ENCODE results near the gene PAM.

Gene PAM

DNA sequence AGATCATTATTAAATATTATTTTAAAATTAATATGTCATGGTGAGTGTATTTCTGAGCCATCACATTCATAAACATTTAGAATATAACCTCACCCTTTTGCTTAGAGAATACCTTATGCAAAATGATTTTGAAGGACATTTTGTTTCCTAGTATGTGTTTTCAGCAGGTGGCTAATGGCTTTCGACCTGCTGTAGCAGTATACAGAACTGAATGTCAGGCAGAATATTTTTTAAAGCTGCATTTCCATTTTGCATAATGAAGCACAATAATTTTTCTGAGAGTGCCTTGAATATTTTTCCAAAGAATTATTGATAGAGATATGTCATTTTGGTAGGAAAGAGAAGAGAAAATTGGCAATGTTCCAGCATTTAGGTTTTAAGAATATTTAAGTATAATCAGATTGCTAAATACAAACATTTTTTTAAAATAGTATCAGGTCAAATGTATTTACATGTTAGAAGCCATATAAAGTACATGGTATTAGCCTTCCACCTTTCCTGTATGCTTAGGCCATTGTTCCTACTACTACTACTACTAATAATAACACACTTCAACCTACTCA, 42.3 kb downstream of the PAM start:
- no peaks in the 10 kb centered on the region for H3K9me3 ChIP-seq
- in situ Hi-C loops (cut with MboI; ENCODE audit: low sequenced_read_pairs): no loop called here

DNA sequence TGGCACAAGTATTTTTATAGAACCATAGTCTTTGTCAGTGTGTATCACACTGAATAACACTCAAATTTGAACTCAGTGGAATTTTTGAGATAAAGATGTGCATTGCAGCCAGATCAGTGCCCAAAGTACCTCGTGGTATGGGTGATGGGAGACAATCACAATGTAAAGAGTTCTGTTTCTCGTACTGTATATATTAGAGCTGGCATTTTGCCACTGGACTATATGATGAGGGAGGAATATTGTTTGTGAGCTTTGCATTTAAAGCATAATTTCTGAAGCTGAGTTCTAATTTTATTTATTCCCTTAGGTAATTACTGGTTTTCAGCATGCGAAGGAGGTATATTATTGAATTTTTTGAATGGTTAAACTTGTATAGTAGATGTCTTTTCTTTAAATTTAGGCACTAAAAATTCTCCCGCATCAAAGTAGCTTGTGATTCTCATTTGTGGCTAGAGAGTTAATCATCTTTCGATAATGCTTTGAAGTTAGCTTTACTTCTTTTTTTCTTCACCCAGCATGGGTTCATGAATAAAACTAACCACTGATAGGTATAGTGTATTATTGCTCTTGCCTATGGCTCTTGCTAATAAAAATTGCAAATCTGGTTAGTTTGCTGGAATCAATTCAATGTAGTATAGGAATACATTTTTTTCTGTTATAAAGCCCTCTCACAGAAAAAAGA, 43.1 kb downstream of the PAM start:
- Histone ChIP-seq H3K36me3 (replicated peaks) (no peaks in the 10 kb centered on the region), H3K4me1 (peaks cover 18% of the 10 kb centered on the region), H3K4me3 (no peak overlapping the region), H3K27me3 (ENCODE audit: low read depth) (no peaks in the 10 kb centered on the region), H3K9me3 (no peaks in the 10 kb centered on the region)
- in situ Hi-C loops (cut with MboI; ENCODE audit: low sequenced_read_pairs): no loop called here
- no peak for DNase-seq (ENCODE audit: low spot score in 2 of 2)

More for the DNA sequence above, 42.3 kb downstream of the PAM start:
- no peak for DNase-seq (ENCODE audit: low spot score in 2 of 2)
- no peak overlapping the region for H3K4me3 ChIP-seq
- H3K4me1 ChIP-seq: peaks cover 18% of the 10 kb centered on the region
- no peaks in the 10 kb centered on the region for H3K27me3 ChIP-seq (ENCODE audit: low read depth)
- no peaks in the 10 kb centered on the region for H3K36me3 ChIP-seq (replicated peaks)

DNA sequence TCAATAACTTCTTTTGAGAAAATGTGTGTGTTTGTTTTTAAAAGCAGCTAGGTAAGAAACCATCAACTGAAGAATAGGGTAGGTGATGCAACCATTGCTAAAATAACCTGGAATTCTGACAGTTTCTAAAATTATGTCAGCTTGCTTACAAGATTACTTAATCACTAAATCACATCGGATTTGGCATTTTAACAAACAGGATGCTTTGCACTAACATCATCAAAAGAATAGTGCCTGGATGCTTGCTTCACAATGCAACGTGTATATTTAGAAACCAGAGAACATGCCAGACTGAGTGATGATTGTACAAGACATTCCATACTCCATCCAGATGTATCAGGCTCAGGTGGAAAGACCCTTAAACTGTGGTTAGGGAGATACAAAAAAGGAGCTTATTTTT, 43.9 kb downstream of the PAM start:
- Histone ChIP-seq H3K9me3 (no peaks in the 10 kb centered on the region), H3K4me1 (peaks cover 18% of the 10 kb centered on the region), H3K4me3 (no peak overlapping the region), H3K36me3 (replicated peaks) (no peaks in the 10 kb centered on the region), H3K27me3 (ENCODE audit: low read depth) (no peaks in the 10 kb centered on the region)
- DNase-seq (ENCODE audit: low spot score in 2 of 2): no peak
- in situ Hi-C loops (cut with MboI; ENCODE audit: low sequenced_read_pairs): no loop called here

DNA sequence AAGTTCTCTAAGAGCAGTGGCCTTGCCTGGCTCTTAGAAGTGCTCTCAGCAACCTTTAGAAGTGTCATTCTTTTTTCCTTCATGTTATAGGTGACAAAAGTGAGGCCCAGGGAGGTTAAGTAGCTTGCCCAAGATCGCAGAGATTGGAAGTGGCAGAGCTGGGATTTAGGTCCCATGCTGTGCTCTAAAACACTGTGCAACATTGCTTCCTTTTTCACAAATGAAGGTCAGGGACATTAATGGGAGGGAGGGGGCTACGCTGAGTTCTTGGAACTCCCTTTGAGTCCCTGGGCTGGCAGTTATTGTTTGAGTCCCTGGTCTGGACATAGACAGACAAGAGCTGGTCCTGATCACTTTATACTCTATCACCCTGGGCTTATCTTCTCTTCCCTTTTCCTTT, 45.3 kb downstream of the PAM start:
- in situ Hi-C loops (cut with MboI; ENCODE audit: low sequenced_read_pairs): no loop called here
- no peaks in the 10 kb centered on the region for H3K36me3 ChIP-seq (replicated peaks)
- no peak overlapping the region for H3K4me3 ChIP-seq
- no peak for DNase-seq (ENCODE audit: low spot score in 2 of 2)
- no peaks in the 10 kb centered on the region for H3K27me3 ChIP-seq (ENCODE audit: low read depth)
- H3K4me1 ChIP-seq: peaks cover 12% of the 10 kb centered on the region
- H3K9me3 ChIP-seq: no peaks in the 10 kb centered on the region

DNA sequence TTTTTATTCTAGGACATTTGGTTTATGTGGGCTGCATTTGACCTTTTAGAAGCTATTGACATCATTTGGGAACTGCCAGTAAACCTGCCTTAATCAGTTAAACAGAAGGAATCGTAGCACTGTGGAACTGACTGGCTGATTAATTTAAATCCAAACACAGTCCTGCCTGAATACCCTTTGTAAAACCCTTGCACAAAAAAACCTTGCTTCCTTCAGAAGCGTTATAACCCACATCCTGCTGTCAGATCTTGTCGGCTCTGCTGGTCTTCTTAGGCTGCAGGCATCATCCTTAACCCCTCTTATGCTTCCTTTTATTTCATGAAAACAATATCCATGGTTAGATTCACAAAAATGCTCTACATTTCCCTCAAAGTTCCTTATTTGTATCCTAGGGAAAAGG, 46.3 kb downstream of the PAM start:
- Histone ChIP-seq H3K9me3 (no peaks in the 10 kb centered on the region), H3K4me1 (peaks cover 9% of the 10 kb centered on the region), H3K4me3 (no peak overlapping the region), H3K36me3 (replicated peaks) (no peaks in the 10 kb centered on the region), H3K27me3 (ENCODE audit: low read depth) (no peaks in the 10 kb centered on the region)
- in situ Hi-C loops (cut with MboI; ENCODE audit: low sequenced_read_pairs): no loop called here
- DNase-seq (ENCODE audit: low spot score in 2 of 2): no peak

DNA sequence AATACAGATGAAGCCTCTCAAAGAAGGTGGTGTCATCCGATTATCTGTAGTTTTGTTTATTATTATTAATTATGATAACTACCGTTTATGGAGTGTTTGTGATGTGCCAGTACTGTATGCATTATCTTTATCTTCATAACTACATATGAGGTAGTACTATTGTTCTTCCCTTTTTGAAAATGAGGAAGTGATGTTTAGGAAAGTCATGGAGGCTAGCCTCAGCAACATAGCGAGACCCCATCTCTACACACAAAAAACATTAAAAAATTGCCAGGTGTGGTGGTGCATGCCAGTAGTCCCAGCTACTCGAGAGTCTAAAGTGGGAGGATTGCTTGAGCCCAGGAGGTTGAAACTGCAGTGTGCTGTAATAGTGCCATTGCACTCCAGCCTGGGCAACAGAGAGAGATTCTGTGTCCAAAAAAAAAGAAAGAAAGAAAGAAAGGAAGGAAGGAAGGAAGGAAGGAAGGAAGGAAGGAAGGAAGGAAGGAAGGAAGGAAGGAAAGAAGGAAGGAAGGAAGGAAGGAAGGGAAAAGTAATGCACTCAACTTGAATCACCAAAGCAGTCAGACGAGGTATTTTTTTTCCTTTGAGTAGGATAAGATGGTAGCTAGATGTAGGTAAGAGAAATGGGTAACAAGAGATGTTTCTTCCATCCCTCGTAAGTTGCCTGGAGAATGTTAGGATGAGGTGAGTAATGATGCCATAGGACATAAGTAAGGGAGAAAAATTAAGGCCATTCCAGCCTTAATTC, 47.8 kb downstream of the PAM start:
- in situ Hi-C loops (cut with MboI; ENCODE audit: low sequenced_read_pairs): no loop called here

DNA sequence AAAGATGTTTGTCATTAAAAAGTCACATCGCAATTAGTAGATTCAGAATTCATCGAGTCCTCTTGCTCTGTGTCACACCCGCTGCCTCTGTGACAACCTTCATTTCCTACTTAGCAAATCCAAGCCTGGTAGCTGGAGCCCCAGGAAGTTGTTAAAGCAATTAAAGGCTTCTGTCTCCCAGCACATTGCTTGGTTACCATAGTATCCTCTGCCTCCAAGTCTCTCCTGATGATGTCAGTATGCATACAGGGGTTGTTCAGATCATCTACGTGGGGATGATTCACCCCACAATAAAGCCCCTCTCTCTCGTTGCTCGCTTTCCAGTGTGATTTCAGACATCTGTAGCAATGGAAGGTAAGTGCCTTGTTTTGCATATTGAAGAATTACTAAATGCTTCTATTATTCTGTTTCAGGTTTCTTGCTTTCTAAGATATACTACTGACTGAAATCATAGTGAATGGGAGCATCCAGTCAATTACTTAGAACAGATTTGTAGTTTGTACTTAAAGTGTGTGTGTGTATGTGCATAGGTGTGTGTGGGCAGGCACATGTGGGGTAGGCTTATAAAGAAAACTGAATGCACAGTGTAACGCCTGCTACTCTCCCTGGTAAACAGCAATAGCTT, 52.9 kb downstream of the PAM start:
- no peak overlapping the region for H3K4me3 ChIP-seq
- in situ Hi-C loops (cut with MboI; ENCODE audit: low sequenced_read_pairs): no loop called here
- no peaks in the 10 kb centered on the region for H3K36me3 ChIP-seq (replicated peaks)
- H3K4me1 ChIP-seq: no peaks in the 10 kb centered on the region
- H3K27me3 ChIP-seq (ENCODE audit: low read depth): no peaks in the 10 kb centered on the region
- H3K9me3 ChIP-seq: no peaks in the 10 kb centered on the region
- DNase-seq (ENCODE audit: low spot score in 2 of 2): no peak

More for the DNA sequence above, 47.8 kb downstream of the PAM start:
- Histone ChIP-seq H3K4me3 (no peak overlapping the region), H3K27me3 (ENCODE audit: low read depth) (no peaks in the 10 kb centered on the region), H3K36me3 (replicated peaks) (no peaks in the 10 kb centered on the region), H3K9me3 (no peaks in the 10 kb centered on the region), H3K4me1 (no peaks in the 10 kb centered on the region)
- DNase-seq (ENCODE audit: low spot score in 2 of 2): no peak

DNA sequence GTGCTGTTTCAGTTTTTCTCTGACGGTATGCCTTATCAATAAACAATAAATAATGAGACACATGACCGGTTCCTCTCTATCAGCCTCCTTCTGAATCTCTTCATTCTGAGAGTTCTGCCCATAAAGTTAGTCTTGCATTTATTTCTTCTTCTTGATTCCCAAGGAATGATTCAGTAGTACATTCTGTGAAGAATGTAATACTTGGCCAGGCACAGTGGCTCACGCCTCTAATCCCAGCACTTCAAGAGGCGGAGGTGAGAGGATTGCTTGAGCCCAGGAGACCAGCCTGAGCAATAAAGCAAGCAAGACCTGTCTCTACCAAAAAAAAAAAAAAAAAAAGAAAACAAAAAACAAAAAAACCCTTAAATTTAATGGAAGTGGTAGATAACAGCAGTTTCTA, 53.9 kb downstream of the PAM start:
- in situ Hi-C loops (cut with MboI; ENCODE audit: low sequenced_read_pairs): no loop called here
- H3K4me1 ChIP-seq: no peaks in the 10 kb centered on the region
- no peak for DNase-seq (ENCODE audit: low spot score in 2 of 2)
- no peaks in the 10 kb centered on the region for H3K9me3 ChIP-seq
- H3K27me3 ChIP-seq (ENCODE audit: low read depth): no peaks in the 10 kb centered on the region
- no peaks in the 10 kb centered on the region for H3K36me3 ChIP-seq (replicated peaks)
- H3K4me3 ChIP-seq: no peak overlapping the region

DNA sequence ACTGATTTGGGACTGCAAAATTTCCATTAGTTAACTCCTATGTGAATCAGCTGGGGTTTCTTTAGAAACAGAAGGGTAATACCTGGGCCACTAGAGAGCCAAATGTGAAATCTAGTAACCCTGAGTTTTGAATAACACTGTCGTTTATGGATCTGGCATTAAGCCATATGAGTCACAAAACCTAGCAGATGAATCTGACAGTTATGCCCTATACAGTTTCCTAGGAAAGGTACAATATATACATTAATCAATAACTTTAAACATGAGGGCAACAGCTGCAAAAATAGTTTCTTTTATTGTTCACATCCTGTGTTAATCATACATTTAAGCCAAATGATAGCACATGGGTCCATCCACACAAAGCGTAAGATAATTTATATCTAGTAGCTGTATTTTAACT, 56.9 kb downstream of the PAM start:
- H3K9me3 ChIP-seq: no peaks in the 10 kb centered on the region
- in situ Hi-C loops (cut with MboI; ENCODE audit: low sequenced_read_pairs): no loop called here
- H3K27me3 ChIP-seq (ENCODE audit: low read depth): no peaks in the 10 kb centered on the region
- no peak for DNase-seq (ENCODE audit: low spot score in 2 of 2)
- H3K4me1 ChIP-seq: no peaks in the 10 kb centered on the region
- H3K4me3 ChIP-seq: no peak overlapping the region
- no peaks in the 10 kb centered on the region for H3K36me3 ChIP-seq (replicated peaks)

DNA sequence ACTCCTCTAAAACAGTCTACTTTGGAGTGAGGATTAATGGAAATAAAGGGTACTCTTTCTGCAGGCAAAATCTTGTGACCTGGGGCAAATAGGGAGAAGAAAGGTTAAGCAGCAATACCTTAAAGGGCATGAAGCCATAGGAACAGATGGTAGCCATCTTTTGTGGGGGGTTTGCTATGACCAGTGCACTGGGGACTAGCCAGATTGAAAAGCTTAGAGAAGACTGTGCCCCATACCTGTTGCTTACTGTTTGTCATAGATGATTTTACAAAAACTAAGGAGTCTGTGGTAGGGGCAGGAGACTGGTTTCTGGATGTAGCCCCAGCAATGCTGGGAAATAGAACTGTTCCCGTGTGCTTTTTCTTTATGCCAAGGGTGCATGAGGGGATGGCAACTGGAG, 58.6 kb downstream of the PAM start:
- no peaks in the 10 kb centered on the region for H3K4me1 ChIP-seq
- no peaks in the 10 kb centered on the region for H3K36me3 ChIP-seq (replicated peaks)
- no peak for DNase-seq (ENCODE audit: low spot score in 2 of 2)
- H3K4me3 ChIP-seq: no peak overlapping the region
- H3K9me3 ChIP-seq: no peaks in the 10 kb centered on the region
- H3K27me3 ChIP-seq (ENCODE audit: low read depth): no peaks in the 10 kb centered on the region
- in situ Hi-C loops (cut with MboI; ENCODE audit: low sequenced_read_pairs): no loop called here

DNA sequence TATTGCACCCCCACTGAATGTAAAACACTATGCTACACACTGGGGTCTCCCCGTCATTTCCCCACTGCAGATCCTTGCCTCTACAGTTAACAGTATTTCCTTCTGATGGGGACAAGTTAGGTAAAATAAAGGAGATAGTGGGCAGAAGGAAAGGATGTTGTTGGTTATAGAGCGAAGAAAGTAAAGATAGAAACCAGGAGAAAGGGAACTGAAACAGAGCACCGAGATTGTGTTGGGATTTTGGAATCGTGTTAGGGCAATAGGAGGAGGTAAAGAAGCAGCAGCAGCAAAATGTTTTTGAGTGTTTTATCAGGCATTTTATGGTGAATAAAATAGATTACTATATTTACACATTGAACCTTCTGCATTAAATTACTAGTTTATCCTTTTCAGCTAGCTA, 60.0 kb downstream of the PAM start:
- Histone ChIP-seq H3K4me3 (no peak overlapping the region), H3K36me3 (replicated peaks) (no peaks in the 10 kb centered on the region), H3K9me3 (no peaks in the 10 kb centered on the region), H3K27me3 (ENCODE audit: low read depth) (no peaks in the 10 kb centered on the region), H3K4me1 (no peaks in the 10 kb centered on the region)
- no peak for DNase-seq (ENCODE audit: low spot score in 2 of 2)
- in situ Hi-C loops (cut with MboI; ENCODE audit: low sequenced_read_pairs): no loop called here

DNA sequence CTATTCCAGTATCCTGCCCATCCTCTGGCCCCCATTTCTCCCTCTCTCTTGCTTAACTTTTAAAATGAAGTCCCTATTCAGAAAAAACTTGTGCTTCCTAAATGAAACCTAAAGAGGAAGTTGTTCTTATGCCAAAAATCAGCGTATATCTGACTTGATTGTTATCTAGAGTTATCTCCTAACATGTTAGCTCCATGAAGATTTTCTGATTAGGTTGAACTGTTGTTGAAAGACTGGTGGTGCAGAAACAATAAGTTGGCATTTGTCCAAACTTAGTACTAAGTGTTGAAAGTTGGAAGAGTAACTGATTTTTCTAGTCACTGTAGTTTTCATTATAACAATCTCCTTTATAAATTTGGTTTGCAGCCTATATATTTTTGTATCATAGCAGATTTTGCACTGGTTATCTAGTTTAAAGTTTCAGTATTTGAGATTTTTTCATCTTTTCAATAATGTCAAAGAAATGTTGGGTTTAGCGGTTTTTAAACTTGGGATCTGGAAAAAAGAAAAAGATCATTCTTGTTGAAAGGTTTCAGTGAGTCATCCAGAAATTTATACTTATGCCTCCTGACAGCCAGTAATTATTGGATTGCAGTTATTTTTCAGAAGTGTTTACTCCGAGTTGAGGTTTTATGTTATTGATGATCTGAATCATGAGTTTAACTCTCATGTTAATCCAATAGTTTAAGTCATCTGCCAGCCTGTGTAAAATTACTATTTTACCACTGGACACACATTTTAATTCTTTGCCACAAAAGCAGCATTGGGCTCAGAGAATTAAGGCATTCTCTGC, 60.6 kb downstream of the PAM start:
- Histone ChIP-seq H3K4me3 (no peak overlapping the region), H3K9me3 (no peaks in the 10 kb centered on the region), H3K27me3 (ENCODE audit: low read depth) (no peaks in the 10 kb centered on the region), H3K4me1 (no peaks in the 10 kb centered on the region), H3K36me3 (replicated peaks) (no peaks in the 10 kb centered on the region)
- in situ Hi-C loops (cut with MboI; ENCODE audit: low sequenced_read_pairs): no loop called here
- no peak for DNase-seq (ENCODE audit: low spot score in 2 of 2)

DNA sequence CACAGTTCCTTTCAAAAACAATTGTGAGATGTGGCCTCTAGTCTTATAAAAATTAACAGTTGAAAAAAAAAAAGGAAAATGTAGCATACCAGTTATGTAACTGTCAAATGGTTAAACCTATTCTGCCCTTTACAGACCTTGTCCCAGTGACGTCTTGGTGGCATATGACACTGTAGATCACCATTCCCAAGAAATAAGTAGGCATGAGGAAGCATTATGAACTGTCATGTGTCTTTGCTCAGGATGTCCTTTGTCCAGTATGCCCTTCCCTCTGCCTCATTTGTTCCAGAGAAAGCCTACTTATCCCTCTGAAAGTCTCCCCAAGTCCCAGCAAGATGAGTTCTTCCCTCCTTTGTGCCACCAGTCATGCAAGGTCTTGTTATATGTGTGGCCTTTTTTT, 63.2 kb downstream of the PAM start:
- no peak for DNase-seq (ENCODE audit: low spot score in 2 of 2)
- in situ Hi-C loops (cut with MboI; ENCODE audit: low sequenced_read_pairs): no loop called here
- no peak overlapping the region for H3K4me3 ChIP-seq

More for the DNA sequence above, 63.2 kb downstream of the PAM start:
- Histone ChIP-seq H3K9me3 (no peaks in the 10 kb centered on the region), H3K36me3 (replicated peaks) (no peaks in the 10 kb centered on the region), H3K27me3 (ENCODE audit: low read depth) (no peaks in the 10 kb centered on the region), H3K4me1 (no peaks in the 10 kb centered on the region)

Measured in HAP-1 (cell line).